GM12878 (cell line): ENCODE data around the gene GRIK2. TPM values are rescaled to one million over a fixed set of nuclear protein-coding genes. Genes with fewer than 3 reads are reported as not detected.

ENCODE experiments used
- ATAC-seq: fragments of 200-7000 bp; cut with Tn5 transposase; 3 replicates; pipeline ENCODE4 v1.9.1; 2020; ENCODE audit warnings: mild to moderate bottlenecking, moderate library complexity
- BruUV-seq: library from RNA; stranded (reverse); fragments of 400-500 nt; replicated peaks from 2 replicates; lab custom pipeline; 2021; lab: Mats Ljungman, UMichigan
- CTCF ChIA-PET: fragments of 300-600 bp; sonication (Branson Sonifier 250); formaldehyde crosslinking; extraction: SDS; loops from one replicate; lab custom pipeline; 2021; ENCODE audit warnings: inconsistent platforms; lab: Yijun Ruan, JAX
- POLR2A ChIA-PET: fragments of 350-600 bp; formaldehyde crosslinking; extraction: SDS; loops from one replicate; lab custom pipeline; 2021; ENCODE audit warnings: inconsistent platforms; lab: Charles Lee
- RAD21 ChIA-PET: fragments of 300-600 bp; sonication (Branson Sonifier 250); formaldehyde crosslinking; loops from one replicate; lab custom pipeline; 2023; ENCODE audit warnings: antibody characterized with exemption; ENCODE audit not compliant: unreplicated experiment; lab: Charles Lee
- SMC1A ChIA-PET: fragments of 300-600 bp; sonication (Branson Sonifier 250); formaldehyde crosslinking; loops from one replicate; lab custom pipeline; 2023; ENCODE audit not compliant: unreplicated experiment, uncharacterized antibody; lab: Charles Lee
- DNase-seq: peaks from one replicate; pipeline ENCODE4 v3.0.0-alpha.2; 2011; ENCODE audit warnings: low read depth, low spot score
- FAIRE-seq: peaks from 3 replicates; lab custom pipeline; 2011; peaks lifted over from hg19 to GRCh38; lab: Jason Lieb, UNC
- H2AFZ ChIP-seq: 2 replicates; pipeline ENCODE4 v1.6.0; 2011; ENCODE audit warnings: low read depth, low read length, control low read depth; ENCODE audit not compliant: control insufficient read depth
- H3K27ac ChIP-seq: 2 replicates; pipeline ENCODE4 v1.5.1; 2011; ENCODE audit warnings: control low read depth; ENCODE audit not compliant: control insufficient read depth, insufficient read depth
- H3K27me3 ChIP-seq, 2 experiments: replicated peaks in 1 of 2; 2 replicates each; pipeline versions ENCODE4 v1.6.0 to v1.6.1; 2011; ENCODE audit warnings: low read length in 1 of 2; ENCODE audit not compliant: control insufficient read depth in 2 of 2, insufficient read depth in 2 of 2
- H3K36me3 ChIP-seq, 2 experiments: 2 replicates each; pipeline ENCODE4 v1.5.1; 2011; ENCODE audit warnings: low read length in 1 of 2; ENCODE audit not compliant: control insufficient read depth in 2 of 2, insufficient read depth in 2 of 2
- H3K4me1 ChIP-seq: 2 replicates; pipeline ENCODE4 v1.6.1; 2011; ENCODE audit warnings: mild to moderate bottlenecking, low read length, moderate library complexity, mixed read lengths; ENCODE audit not compliant: control insufficient read depth, insufficient read depth
- H3K4me2 ChIP-seq: 2 replicates; pipeline ENCODE4 v1.6.0; 2011; ENCODE audit warnings: control low read depth; ENCODE audit not compliant: control insufficient read depth, insufficient read depth
- H3K4me3 ChIP-seq: fragments of 200-600 bp; sonication (generic); 2 replicates; pipeline ENCODE4 v1.5.1; 2016
- H3K79me2 ChIP-seq: 2 replicates; pipeline ENCODE4 v1.6.0; 2011; ENCODE audit warnings: low read length; ENCODE audit not compliant: control insufficient read depth, insufficient read depth
- H3K9ac ChIP-seq: 2 replicates; pipeline ENCODE4 v1.8.0; 2011; ENCODE audit warnings: low read length, control low read depth, mixed read lengths; ENCODE audit not compliant: control insufficient read depth, insufficient read depth
- H3K9me3 ChIP-seq: replicated peaks from 3 replicates; pipeline ENCODE4 v1.5.1; 2011; ENCODE audit warnings: mild to moderate bottlenecking, low read length; ENCODE audit not compliant: control insufficient read depth, insufficient read depth
- H4K20me1 ChIP-seq: 2 replicates; pipeline ENCODE4 v1.6.0; 2011; ENCODE audit not compliant: control insufficient read depth, insufficient read depth
- CBX3 ChIP-seq: fragments of 200-600 bp; sonication (generic); IDR thresholded peaks from 2 replicates; pipeline ENCODE4 v1.6.1; 2016; ENCODE audit warnings: low read depth, borderline replicate concordance
- CHD2 ChIP-seq: IDR thresholded peaks from 2 replicates; pipeline ENCODE4 v1.6.1; 2011; ENCODE audit warnings: low read depth, low read length, improper control_type of control experiment, borderline replicate concordance
- MAX ChIP-seq: IDR thresholded peaks from 2 replicates; pipeline ENCODE4 v1.6.1; 2012; ENCODE audit warnings: low read depth, low read length, improper control_type of control experiment
- RB1 ChIP-seq: fragments of 450-650 bp; formaldehyde crosslinking; IDR thresholded peaks from 2 replicates; pipeline ENCODE4 v1.6.1; 2017; ENCODE audit warnings: mild to moderate bottlenecking, borderline replicate concordance
- USF2 ChIP-seq: IDR thresholded peaks from 2 replicates; pipeline ENCODE4 v1.6.1; 2011; ENCODE audit warnings: low read depth, low read length, improper control_type of control experiment, borderline replicate concordance
- YBX1 ChIP-seq: fragments of 450-650 bp; IDR thresholded peaks from 2 replicates; pipeline ENCODE4 v1.6.1; 2016; ENCODE audit warnings: antibody characterized with exemption
- ZBTB11 ChIP-seq: fragments of 450-650 bp; formaldehyde crosslinking; IDR thresholded peaks from 2 replicates; pipeline ENCODE4 v1.5.0; 2022; ENCODE audit warnings: mild to moderate bottlenecking, missing genetic modification characterization
- ZNF217 ChIP-seq: fragments of 450-650 bp; IDR thresholded peaks from 2 replicates; pipeline ENCODE4 v1.6.1; 2017; ENCODE audit warnings: antibody characterized with exemption, mild to moderate bottlenecking
- ZNF24 ChIP-seq: fragments of 450-650 bp; IDR thresholded peaks from 2 replicates; pipeline ENCODE4 v1.6.1; 2017; ENCODE audit warnings: antibody characterized with exemption, mild to moderate bottlenecking
- WGBS: methylation state at CpG from one replicate; pipeline ENCODE4 v1.1.6; 2016; ENCODE audit warnings: low lambda C conversion rate; ENCODE audit not compliant: insufficient replicate concordance, insufficient coverage; ENCODE audit errors: missing lambda C conversion rate; 5-methylcytosine and 5-hydroxymethylcytosine counted together
- in situ Hi-C: fragments of 300-500 bp; cut with MboI; formaldehyde crosslinking; loops from 9 replicates; pipeline ENCODE4 v1.14.3; 2018; ENCODE audit warnings: mixed read lengths
- intact Hi-C: fragments of 100-400 bp; cut with micrococcal nuclease; formaldehyde crosslinking; loops from one replicate; pipeline ENCODE4 v1.14.2; 2022; ENCODE audit not compliant: unreplicated experiment
- polyA plus RNA-seq, 11 experiments: library from polyadenylated mRNA; depleted of rRNA in 4 of 11; unstranded in 6 of 11; stranded (reverse) in 5 of 11; fragments of >200 nt; fragmentation: Nextera tagmentation in 4 of 11; fragmentation: Illumina TruSeq in 1 of 11; extraction: Ambion mirVana in 4 of 11; extraction: Trizol in 1 of 11; gene quantifications; 1 replicate in 1 of 11; 2 replicates in 10 of 11; pipeline versions ENCODE4 v1.2.1 to v1.2.3, GENCODE V29; 2011 to 2016; ENCODE audit warnings: inconsistent platforms in 2 of 11, missing spikeins in 2 of 11, low read depth in 1 of 11
- total RNA-seq, 4 experiments: library from RNA; depleted of rRNA in 3 of 4; stranded (reverse); fragments of >200 nt in 3 of 4; fragmentation: Illumina TruSeq in 1 of 4; extraction: Trizol in 1 of 4; gene quantifications; 2 replicates each; pipeline versions ENCODE4 v1.2.1 to v1.2.3, GENCODE V29; 2013 to 2021
- TF ChIP-seq, protein P1 (sequence below): IDR thresholded peaks from 2 replicates; pipeline ENCODE4 v1.6.1; 2012; ENCODE audit warnings: low read length, inconsistent platforms
- TF ChIP-seq, protein P2 (sequence below): fragments of 450-650 bp; IDR thresholded peaks from 2 replicates; pipeline ENCODE4 v1.6.1; 2014; ENCODE audit warnings: mild to moderate bottlenecking

GRIK2 gene
- total and polyA plus RNA-seq, 10 of the 15 experiments (the other 5 are each of a cell fraction or from before 2014, with no cell fraction given): not detected

- H3K4me1 ChIP-seq: no peaks in the 10 kb centered on the region
- H3K36me3 ChIP-seq: no peaks in the 10 kb centered on the region
- RAD21 ChIA-PET: no interaction called here
- H2AFZ ChIP-seq: no peak overlapping the region
- no peak overlapping the region for H3K27ac ChIP-seq
- SMC1A ChIA-PET: interaction anchor here (1.4 kb wide), 1 partner anchor 10 kb away, joined by 3 read pairs; no protein-coding TSS in a partner anchor
- no peak overlapping the region for H3K4me2 ChIP-seq
- H3K9ac ChIP-seq: no peak overlapping the region
- in situ Hi-C loops: no loop called here
- H3K4me3 ChIP-seq: no peak overlapping the region
- no peaks in the 10 kb centered on the region for H4K20me1 ChIP-seq
- no peaks in the 10 kb centered on the region for H3K9me3 ChIP-seq
- no peak for DNase-seq
- no TSS peak for BruUV-seq
- H3K79me2 ChIP-seq: no peaks in the 10 kb centered on the region
- FAIRE-seq: no peak
- TF ChIP-seq, protein P1, sequence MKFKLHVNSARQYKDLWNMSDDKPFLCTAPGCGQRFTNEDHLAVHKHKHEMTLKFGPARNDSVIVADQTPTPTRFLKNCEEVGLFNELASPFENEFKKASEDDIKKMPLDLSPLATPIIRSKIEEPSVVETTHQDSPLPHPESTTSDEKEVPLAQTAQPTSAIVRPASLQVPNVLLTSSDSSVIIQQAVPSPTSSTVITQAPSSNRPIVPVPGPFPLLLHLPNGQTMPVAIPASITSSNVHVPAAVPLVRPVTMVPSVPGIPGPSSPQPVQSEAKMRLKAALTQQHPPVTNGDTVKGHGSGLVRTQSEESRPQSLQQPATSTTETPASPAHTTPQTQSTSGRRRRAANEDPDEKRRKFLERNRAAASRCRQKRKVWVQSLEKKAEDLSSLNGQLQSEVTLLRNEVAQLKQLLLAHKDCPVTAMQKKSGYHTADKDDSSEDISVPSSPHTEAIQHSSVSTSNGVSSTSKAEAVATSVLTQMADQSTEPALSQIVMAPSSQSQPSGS: no peak
- TF ChIP-seq YBX1: no peak
- TF ChIP-seq, all 136 proteins: peak for 0
- intact Hi-C loops: no loop called here
- no peak for ATAC-seq
- no peaks in the 10 kb centered on the region for H3K27me3 ChIP-seq
- POLR2A ChIA-PET: no interaction called here
- WGBS: 0% methylated on average over 1 of the region's 1 CpG
- CTCF ChIA-PET: no interaction called here
Measured at GRCh38 chr6:102051720-102052119, 658.2 kb downstream of the GRIK2 start.

GRCh38 chr6:102064142-102064541, 670.6 kb downstream of the GRIK2 start:
- POLR2A ChIA-PET: no interaction called here
- TF ChIP-seq ZBTB11 (CRISPR knock-in tag) (no peak), ZNF217 (no peak), MAX (no peak), CBX3 (no peak), ZNF24 (no peak), USF2 (no peak), RB1 (no peak), CHD2 (no peak)
- TF ChIP-seq, protein P2, sequence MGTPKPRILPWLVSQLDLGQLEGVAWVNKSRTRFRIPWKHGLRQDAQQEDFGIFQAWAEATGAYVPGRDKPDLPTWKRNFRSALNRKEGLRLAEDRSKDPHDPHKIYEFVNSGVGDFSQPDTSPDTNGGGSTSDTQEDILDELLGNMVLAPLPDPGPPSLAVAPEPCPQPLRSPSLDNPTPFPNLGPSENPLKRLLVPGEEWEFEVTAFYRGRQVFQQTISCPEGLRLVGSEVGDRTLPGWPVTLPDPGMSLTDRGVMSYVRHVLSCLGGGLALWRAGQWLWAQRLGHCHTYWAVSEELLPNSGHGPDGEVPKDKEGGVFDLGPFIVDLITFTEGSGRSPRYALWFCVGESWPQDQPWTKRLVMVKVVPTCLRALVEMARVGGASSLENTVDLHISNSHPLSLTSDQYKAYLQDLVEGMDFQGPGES: no peak

More at GRCh38 chr6:102064142-102064541, 670.6 kb downstream of the GRIK2 start:
- Histone ChIP-seq H2AFZ (no peak overlapping the region), H3K36me3 (no peaks in the 10 kb centered on the region), H3K4me3 (no peak overlapping the region), H4K20me1 (no peaks in the 10 kb centered on the region), H3K79me2 (no peaks in the 10 kb centered on the region), H3K4me1 (no peaks in the 10 kb centered on the region), H3K9me3 (no peaks in the 10 kb centered on the region), H3K4me2 (no peak overlapping the region), H3K27ac (no peak overlapping the region), H3K9ac (no peak overlapping the region), H3K27me3 (no peaks in the 10 kb centered on the region)
- CTCF ChIA-PET: no interaction called here
- intact Hi-C loops: no loop called here
- no TSS peak for BruUV-seq
- SMC1A ChIA-PET: no interaction called here
- in situ Hi-C loops: no loop called here
- RAD21 ChIA-PET: no interaction called here
- WGBS: 0% methylated on average over 1 of the region's 1 CpG
- FAIRE-seq (no peak), ATAC-seq (no peak), DNase-seq (no peak)
